Activated naive CD8-positive, alpha-beta T cell (primary cell): ENCODE results near the gene C1RL.

Source experiments
- H3K27ac Mint-ChIP-seq: one replicate; pipeline ENCODE4 v1.8.0; 2021; ENCODE audit warnings: mixed read lengths
- H3K27me3 Mint-ChIP-seq: one replicate; pipeline ENCODE4 v1.8.0; 2021; ENCODE audit warnings: mixed read lengths
- H3K36me3 Mint-ChIP-seq: one replicate; pipeline ENCODE4 v1.8.0; 2021; ENCODE audit warnings: mixed read lengths
- H3K4me1 Mint-ChIP-seq: one replicate; pipeline ENCODE4 v1.8.0; 2021; ENCODE audit warnings: low read depth, mixed read lengths
- H3K4me3 Mint-ChIP-seq: one replicate; pipeline ENCODE4 v1.8.0; 2021; ENCODE audit warnings: mild to moderate bottlenecking, mixed read lengths
- H3K9me3 Mint-ChIP-seq: one replicate; pipeline ENCODE4 v1.8.0; 2021; ENCODE audit warnings: low read depth, mixed read lengths

Gene C1RL

DNA sequence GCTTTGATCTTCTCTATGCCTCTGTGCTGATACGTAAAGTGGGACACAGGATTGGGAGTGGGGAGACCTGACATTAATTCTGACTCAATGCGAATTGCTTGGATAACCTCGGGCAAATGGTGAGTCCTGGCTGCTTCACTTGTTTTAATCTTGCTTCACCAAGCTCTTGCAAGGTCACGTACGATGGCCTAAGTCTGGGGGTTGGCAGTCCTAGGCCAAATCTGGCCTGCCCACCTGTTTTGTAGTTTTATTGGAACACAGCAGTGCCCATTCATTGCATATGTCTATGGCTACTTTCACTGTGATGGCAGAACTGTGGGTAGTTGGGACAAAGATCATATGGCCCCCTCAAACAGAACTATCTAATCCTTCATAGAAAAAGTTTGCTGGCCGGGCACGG, 34.5 kb upstream of the C1RL start:
- Mint-ChIP-seq H3K4me1 (no peaks in the 10 kb centered on the region), H3K36me3 (peaks cover 8% of the 10 kb centered on the region), H3K9me3 (no peaks in the 10 kb centered on the region), H3K27me3 (no peaks in the 10 kb centered on the region), H3K4me3 (no peak overlapping the region), H3K27ac (no peak overlapping the region)

DNA sequence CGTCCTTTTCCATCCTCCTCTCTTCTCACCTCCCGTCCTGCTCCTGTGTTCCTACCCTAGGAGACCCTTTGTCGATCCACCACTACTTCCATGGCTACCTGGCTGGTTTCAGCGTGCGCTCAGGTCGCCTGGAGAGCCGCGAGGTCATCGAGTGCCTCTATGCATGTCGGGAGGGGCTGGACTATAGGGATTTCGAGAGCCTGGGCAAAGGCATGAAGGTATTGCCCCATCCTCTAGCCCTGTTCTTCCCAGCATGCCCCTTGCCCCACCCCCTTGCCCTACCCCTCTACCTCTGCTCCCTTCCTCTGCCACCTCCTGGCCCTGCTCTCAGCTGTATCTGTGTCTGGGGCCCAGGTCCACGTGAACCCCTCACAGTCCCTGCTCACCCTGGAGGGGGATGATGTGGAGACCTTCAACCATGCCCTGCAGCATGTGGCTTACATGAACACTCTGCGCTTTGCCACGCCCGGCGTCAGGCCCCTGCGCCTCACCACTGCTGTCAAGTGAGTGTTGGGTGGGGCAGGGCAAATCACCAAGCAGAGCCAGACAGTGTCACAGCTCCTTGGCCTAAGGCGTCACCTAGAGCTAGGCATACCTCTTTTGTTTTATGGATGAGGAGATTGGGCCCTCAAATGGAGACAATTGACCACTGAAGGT, 33.9 kb upstream of the C1RL start:
- no peaks in the 10 kb centered on the region for H3K4me1 Mint-ChIP-seq
- H3K27ac Mint-ChIP-seq: no peak overlapping the region
- H3K4me3 Mint-ChIP-seq: no peak overlapping the region
- H3K36me3 Mint-ChIP-seq: peaks cover 8% of the 10 kb centered on the region
- H3K27me3 Mint-ChIP-seq: no peaks in the 10 kb centered on the region
- H3K9me3 Mint-ChIP-seq: no peaks in the 10 kb centered on the region

DNA sequence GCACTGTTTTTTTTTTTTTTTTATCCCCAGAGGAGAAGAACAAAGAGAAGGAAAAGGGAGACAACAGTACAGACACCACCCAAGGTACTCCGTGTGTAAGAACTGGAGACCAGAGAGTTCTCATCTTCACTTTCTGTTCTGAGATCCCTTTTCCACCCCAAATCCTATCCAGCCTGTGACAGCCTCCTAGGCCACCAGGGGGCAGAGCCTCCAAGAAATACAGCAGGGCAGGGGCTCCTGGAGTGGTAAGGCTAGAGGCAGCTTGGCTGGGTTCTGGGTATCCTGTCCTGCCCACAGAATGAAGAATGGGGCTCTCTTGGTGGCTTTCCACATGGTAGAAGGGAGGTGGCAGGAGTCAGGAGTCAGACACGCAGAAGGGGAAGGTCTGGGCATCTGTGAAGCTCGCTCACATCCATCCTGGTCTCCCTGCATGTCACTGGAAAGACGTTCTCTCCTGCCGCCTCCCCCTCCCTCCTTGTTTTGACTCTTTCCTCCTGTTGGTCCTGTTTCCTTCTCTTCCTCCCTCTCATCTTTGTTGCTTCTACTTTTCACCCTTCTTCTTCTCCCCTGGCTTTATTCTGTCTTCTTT, 33.1 kb upstream of the C1RL start:
- Mint-ChIP-seq H3K27me3 (no peaks in the 10 kb centered on the region), H3K9me3 (no peaks in the 10 kb centered on the region), H3K4me3 (no peak overlapping the region), H3K4me1 (no peaks in the 10 kb centered on the region), H3K27ac (no peak overlapping the region), H3K36me3 (peaks cover 10% of the 10 kb centered on the region)

DNA sequence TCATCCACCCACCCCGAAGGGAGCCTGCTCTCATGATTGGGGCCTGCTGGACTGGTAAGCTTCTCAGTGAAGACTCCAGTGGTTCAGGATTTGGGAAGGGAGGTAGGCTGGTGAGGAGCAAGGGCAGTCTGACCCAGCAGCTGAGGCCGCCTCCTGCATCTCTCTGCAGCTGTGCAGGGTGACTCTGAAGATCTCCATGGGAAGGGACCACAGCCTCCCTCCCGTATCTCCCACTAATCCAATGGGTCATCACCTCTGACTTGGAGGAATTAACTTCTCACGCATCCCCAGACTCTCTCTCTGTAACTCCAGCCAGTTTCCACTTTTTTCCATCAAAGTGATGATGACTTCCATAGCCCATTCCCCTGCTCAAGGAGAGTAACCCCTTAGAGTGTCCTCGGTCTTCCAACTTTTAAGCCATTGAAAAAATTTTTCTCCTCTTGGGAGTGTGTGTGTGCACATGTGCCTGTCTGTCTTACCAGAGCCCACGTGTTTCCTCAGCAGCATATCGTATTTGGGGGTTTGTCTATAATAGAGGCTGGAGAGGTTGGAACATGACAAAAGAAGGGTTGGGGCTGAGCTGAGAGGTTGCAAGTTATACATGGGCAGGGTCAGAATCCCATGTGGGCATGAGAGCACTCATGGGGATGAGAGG, 32.5 kb upstream of the C1RL start:
- H3K9me3 Mint-ChIP-seq: no peaks in the 10 kb centered on the region
- H3K4me3 Mint-ChIP-seq: no peak overlapping the region
- H3K27me3 Mint-ChIP-seq: no peaks in the 10 kb centered on the region
- peaks cover 9% of the 10 kb centered on the region for H3K36me3 Mint-ChIP-seq
- no peak overlapping the region for H3K27ac Mint-ChIP-seq
- no peaks in the 10 kb centered on the region for H3K4me1 Mint-ChIP-seq

DNA sequence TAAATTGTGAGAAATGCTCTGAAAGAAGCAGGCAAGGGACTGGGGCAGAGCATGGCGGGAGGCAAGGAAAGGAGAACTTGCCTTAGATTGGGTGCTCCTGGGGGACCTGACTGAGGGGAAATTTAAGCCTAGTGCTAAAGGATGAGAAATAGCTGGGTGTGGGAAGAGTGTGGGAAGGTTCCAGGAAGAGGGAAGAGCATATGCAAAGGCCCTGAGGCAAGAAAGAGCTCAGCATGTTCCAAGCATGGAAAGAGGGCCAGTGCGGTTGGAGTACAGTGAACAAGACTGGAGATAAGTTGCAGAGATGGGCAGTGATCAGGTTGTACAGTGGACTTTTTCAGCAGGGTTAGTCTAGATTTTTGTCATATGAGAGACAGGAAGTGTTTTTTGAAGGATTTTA, 30.2 kb upstream of the C1RL start:
- no peaks in the 10 kb centered on the region for H3K9me3 Mint-ChIP-seq
- peaks cover 8% of the 10 kb centered on the region for H3K36me3 Mint-ChIP-seq
- H3K27me3 Mint-ChIP-seq: no peaks in the 10 kb centered on the region
- H3K4me3 Mint-ChIP-seq: no peak overlapping the region
- no peaks in the 10 kb centered on the region for H3K4me1 Mint-ChIP-seq
- no peak overlapping the region for H3K27ac Mint-ChIP-seq

DNA sequence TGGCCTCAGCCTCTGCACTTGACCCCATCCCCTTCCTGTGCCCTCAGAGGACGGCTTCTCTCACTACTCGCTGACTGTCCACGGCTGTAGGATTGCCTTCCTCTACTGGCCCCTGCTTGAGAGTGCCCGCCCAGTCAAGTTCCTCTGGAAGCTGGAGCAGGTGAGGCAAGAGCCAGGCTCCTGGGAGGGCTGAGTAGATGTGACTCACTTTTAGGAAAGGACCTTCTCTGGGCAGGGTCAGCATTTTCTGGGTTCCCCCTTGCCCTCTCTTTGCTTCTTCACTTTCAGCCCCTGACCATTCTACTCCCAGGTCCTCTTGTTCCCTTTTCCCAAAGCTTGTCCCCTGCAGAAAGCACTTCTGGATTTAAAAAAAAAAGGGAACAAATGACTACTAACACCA, 28.9 kb upstream of the C1RL start:
- no peaks in the 10 kb centered on the region for H3K4me1 Mint-ChIP-seq
- no peak overlapping the region for H3K4me3 Mint-ChIP-seq
- H3K36me3 Mint-ChIP-seq: peaks cover 8% of the 10 kb centered on the region
- no peaks in the 10 kb centered on the region for H3K27me3 Mint-ChIP-seq
- H3K27ac Mint-ChIP-seq: no peak overlapping the region
- H3K9me3 Mint-ChIP-seq: no peaks in the 10 kb centered on the region

DNA sequence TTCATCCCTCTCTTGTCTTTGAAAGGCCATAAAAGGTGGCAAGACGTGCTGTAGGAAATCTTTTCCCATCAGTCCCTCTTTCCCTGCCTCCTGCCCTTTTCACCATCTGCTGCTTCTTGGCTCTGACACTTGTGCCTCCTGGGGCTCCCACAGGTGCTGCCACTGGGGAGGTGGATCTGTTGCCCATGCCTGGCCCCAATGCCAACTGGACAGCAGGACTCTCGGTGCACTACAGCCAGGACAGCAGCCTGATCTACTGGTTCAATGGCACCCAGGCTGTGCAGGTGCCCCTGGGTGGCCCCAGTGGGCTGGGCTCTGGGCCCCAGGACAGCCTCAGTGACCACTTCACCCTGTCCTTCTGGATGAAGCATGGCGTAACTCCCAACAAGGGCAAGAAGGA, 27.7 kb upstream of the C1RL start:
- no peak overlapping the region for H3K27ac Mint-ChIP-seq
- H3K27me3 Mint-ChIP-seq: no peaks in the 10 kb centered on the region
- peaks cover 10% of the 10 kb centered on the region for H3K4me1 Mint-ChIP-seq
- no peak overlapping the region for H3K4me3 Mint-ChIP-seq
- H3K9me3 Mint-ChIP-seq: no peaks in the 10 kb centered on the region
- H3K36me3 Mint-ChIP-seq: peaks cover 8% of the 10 kb centered on the region

DNA sequence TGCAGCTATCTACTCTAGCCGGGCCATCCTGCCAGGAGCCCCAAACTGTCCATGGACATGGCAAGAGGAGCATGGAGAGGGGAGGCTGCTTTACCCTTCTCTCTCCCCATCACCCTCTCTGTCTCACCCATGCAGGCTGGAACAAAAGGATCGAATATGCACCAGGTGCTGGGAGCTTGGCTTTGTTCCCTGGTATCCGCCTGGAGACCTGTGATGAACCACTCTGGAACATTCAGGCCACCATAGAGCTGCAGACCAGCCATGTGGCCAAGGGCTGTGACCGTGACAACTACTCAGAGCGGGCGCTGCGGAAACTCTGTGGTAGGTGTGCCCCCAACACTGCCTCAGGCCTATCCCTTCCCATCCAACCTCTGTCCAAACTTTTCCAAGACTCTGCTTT, 27.1 kb upstream of the C1RL start:
- Mint-ChIP-seq H3K4me1 (peaks cover 16% of the 10 kb centered on the region), H3K4me3 (no peak overlapping the region), H3K27ac (no peak overlapping the region), H3K9me3 (no peaks in the 10 kb centered on the region), H3K36me3 (peaks cover 8% of the 10 kb centered on the region), H3K27me3 (no peaks in the 10 kb centered on the region)

DNA sequence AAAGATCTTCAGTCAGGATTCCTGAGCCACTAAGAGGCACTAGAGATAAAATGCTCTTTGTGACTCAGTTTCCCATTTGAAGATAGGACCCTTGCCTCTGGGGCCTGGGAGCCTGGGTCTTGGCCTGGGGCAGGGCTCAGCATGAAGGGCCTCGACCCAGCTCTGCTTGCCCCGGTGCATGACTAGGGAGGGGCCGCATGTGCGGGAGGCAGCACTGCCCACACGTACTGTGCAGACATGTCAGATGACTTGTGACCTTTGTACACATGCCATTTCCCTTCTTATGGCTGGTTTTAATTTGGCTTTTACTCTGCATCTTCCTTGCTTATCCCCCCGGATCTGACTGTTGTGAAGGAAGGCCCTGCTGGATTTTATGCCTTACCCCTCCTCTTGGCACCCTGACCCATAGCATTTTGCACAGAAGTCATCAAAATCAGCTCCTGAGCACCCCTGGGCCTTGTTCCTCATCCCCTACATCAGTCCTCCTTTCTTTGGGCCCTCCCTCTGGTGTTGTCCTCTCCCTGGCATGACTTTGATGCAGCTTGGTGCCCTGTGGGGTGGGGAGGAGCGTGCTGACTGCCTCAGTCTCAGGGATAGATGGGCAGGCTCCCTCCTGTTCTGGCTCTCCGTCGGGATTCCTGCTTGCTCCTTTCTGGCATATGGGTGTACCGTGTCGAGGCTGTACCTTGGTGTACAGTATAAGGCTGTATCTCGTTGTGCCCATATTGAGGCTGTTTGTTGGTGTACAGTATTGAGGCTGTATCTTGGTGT, 25.6 kb upstream of the C1RL start:
- Mint-ChIP-seq H3K4me1 (peaks cover 23% of the 10 kb centered on the region), H3K9me3 (no peaks in the 10 kb centered on the region), H3K36me3 (peaks cover 8% of the 10 kb centered on the region), H3K27ac (no peak overlapping the region), H3K4me3 (no peak overlapping the region), H3K27me3 (no peaks in the 10 kb centered on the region)

DNA sequence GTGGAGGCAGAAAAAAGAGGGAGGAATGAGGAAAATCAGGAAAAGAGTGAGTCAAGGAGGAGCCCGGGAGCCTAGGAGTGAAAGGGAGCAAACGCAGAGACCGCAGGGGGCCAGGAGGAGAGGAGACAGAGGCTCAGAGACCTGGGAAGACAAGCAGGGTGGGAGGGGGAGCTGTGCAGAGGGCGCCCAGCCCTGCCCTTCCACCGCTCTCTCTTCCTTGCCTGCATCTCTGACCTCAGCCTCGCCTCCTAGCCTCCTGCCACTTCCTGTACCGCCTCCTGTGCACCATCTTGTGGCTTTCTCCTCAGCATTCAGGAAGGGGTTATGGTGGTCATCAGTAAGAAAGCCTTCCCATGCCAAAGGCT, 22.5 kb upstream of the C1RL start:
- Mint-ChIP-seq H3K36me3 (no peaks in the 10 kb centered on the region), H3K9me3 (no peaks in the 10 kb centered on the region), H3K27ac (peak overlapping the region; percentile 50)

DNA sequence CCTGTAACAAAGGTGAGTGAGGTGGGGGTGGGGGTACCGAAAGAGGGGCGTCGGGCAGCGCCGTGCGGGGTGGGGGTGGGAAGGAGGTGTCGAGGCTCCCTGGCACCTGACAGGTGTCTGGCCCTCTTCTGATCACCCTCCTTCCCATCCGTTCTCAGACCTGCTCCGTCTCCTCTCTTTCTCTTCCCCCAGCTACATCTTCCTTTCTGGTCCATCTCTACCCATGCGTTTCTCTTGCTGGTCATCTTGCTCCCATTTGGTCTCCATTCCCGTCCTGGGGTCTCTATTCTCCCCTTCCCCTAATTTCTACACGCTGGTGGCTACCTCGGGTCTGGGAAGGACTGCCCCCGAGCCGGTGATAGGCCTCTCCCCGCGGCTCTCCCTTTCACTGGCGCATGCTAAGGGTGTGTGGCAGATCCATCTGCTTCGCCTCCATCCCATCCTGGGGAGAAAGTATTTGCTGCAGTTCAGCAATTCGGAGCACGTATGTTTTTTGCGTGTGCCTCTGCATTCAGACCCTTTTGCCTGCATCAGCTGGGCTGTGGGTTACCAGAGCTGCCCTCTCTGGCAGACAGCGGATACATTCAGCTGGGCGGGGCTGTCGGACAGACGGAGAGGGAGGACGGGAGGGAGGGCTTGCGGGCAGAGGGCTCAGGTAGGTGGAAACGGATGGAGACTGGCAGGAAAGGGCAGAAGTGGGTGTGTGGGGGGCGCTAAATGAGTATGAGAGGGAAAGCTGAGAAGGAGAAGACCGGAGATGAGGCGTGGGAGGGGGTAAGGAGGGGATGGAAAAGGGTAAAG, 21.9 kb upstream of the C1RL start:
- Mint-ChIP-seq H3K36me3 (no peaks in the 10 kb centered on the region), H3K4me3 (peak overlapping the region; percentile 94), H3K27me3 (no peaks in the 10 kb centered on the region), H3K9me3 (no peaks in the 10 kb centered on the region), H3K4me1 (peaks cover 30% of the 10 kb centered on the region), H3K27ac (peak overlapping the region; percentile 38)

More for the DNA sequence above, 22.5 kb upstream of the C1RL start:
- Mint-ChIP-seq H3K4me3 (peak overlapping the region; percentile 94), H3K27me3 (no peaks in the 10 kb centered on the region), H3K4me1 (peaks cover 30% of the 10 kb centered on the region)

DNA sequence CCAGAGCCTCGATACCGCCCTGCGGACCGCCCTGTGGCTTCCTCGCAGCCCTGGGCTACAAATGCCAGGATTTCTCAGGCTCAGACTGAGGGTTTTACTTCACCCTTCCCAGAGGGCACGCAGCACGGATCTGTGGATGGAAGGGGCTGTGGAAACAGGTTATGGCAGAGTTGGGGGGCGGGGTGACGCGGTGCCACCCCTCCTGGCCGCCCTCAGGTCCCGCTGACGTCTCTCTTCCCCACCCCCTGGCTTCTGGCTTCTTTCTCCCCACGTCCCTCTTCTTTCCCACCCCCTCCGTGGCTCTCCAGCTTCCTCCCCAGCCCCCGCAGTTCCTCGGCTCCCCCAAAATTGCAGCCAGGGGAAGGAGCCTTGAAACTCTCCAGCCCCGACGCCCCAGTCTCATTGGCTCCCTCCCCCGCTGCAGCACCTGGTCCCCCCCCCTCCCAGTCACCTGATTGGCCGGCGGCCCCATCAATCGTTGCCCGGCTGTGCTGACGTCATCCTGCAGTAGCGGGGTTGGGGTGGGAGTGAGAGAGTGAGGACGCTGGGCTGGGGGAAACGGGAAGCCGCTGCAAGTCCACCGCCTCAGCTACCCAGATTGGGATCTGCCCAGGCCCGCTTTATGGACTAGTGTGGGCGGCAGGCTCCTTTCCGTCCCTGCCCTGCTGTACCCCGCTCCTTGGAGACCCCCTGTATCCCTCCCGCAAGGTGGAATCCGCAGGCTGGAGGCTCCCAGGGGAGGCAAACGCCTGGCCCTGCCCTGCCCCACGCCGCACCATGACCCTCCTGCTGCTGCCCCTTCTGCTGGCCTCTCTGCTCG, 21.1 kb upstream of the C1RL start, which contains the start of gene CLSTN3:
CLSTN3 (plus strand) TSS at position 500 of the 820 bp plus-strand sequence; CDS start at position 778, 278 bp downstream.
- Mint-ChIP-seq H3K4me3 (peak within 1 kb of the TSS; percentile 94), H3K9me3 (no peaks in the 10 kb centered on the region), H3K36me3 (no peaks in the 10 kb centered on the region), H3K4me1 (peaks cover 30% of the 10 kb centered on the region), H3K27ac (peak within 1 kb of the TSS; percentile 46), H3K27me3 (no peaks in the 10 kb centered on the region)

DNA sequence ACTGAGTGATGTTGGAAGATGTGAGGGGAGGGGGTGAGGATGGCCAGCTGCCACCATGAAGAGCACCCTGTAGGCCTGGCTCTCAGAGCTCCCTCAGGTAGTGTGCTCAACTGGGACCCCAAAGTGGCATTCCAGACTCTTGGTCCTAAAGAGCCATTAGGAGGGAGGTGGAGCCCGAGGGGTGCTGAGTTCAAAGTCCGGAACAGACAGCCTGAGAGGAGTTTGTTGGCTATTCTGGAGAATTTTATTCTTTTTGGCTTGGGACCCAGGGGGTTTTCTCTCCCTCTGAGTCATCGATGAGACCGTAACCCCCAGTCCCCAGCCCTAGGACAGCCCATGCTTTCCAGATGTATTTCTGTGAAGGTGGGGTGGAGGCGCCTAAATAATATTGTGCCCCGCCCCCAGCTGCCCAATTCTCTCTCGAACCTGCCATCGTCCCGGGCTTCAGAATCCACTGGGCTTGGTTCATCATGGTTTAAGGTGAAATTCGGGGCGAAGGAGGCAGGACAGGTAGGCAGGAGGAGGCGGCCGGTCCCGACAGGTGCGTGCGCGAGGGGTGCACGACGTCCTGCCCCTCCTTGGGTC, 20.4 kb upstream of the C1RL start:
- H3K27ac Mint-ChIP-seq: no peak overlapping the region
- H3K27me3 Mint-ChIP-seq: no peaks in the 10 kb centered on the region
- H3K36me3 Mint-ChIP-seq: no peaks in the 10 kb centered on the region

More for the DNA sequence above, 20.4 kb upstream of the C1RL start:
- peaks cover 30% of the 10 kb centered on the region for H3K4me1 Mint-ChIP-seq
- H3K4me3 Mint-ChIP-seq: peak overlapping the region; percentile 94
- H3K9me3 Mint-ChIP-seq: no peaks in the 10 kb centered on the region
